Mammary epithelial cell (primary cell): ENCODE results near the gene KRTAP19-3.

ENCODE experiments used
- CTCF ChIP-seq, 2 donors: IDR thresholded peaks in 1 of 2; conservative IDR thresholded peaks in 1 of 2; 2 replicates each; pipeline ENCODE4 v1.5.1; 2011 to 2012; ENCODE audit warnings: inconsistent platforms in 2 of 2, low read length in 2 of 2, mild to moderate bottlenecking in 2 of 2, control low read depth in 1 of 2, low read depth in 1 of 2; ENCODE audit not compliant: insufficient read depth in 1 of 2; ENCODE audit errors: extremely low read depth in 1 of 2
- EZH2 ChIP-seq: IDR thresholded peaks from 2 replicates; pipeline ENCODE4 v1.6.1; 2012; ENCODE audit warnings: low read length, inconsistent platforms, borderline replicate concordance

- TF ChIP-seq EZH2: no peak
- TF ChIP-seq CTCF (conservative IDR thresholded peaks at IDR 0.05 in 1 of 2, IDR thresholded peaks at IDR 0.05 in 1 of 2; ENCODE audit: extremely low read depth in 1 of 2, insufficient read depth in 1 of 2, low read depth in 1 of 2, low read length in 2 of 2): peak; percentile 63 to 69
Observed at GRCh38 chr21:30463713-30464112, 28.1 kb downstream of the KRTAP19-3 start.
